Panc1 (cell line): ENCODE data around the gene MIER3.

Experiments used
- CTCF ChIP-seq: fragments of 450-650 bp; IDR thresholded peaks from 2 replicates; pipeline ENCODE4 v1.5.1; 2017; ENCODE audit warnings: mild to moderate bottlenecking
- POLR2AphosphoS5 ChIP-seq: IDR thresholded peaks from 2 replicates; pipeline ENCODE4 v1.6.1; 2012; ENCODE audit warnings: mild to moderate bottlenecking, low read depth, low read length, moderate library complexity
- SIN3A ChIP-seq: IDR thresholded peaks from 2 replicates; pipeline ENCODE4 v1.6.1; 2012; ENCODE audit warnings: low read depth, mild to moderate bottlenecking, low read length, moderate library complexity, borderline replicate concordance; ENCODE audit not compliant: insufficient read depth
- TCF7L2 ChIP-seq: IDR thresholded peaks from 2 replicates; pipeline ENCODE4 v1.6.1; 2011; ENCODE audit warnings: mild to moderate bottlenecking, low read depth, low read length, inconsistent platforms
- TF ChIP-seq, protein P1 (sequence below), 2 experiments: IDR thresholded peaks; 2 replicates each; pipeline ENCODE4 v1.6.1; 2011 to 2012; ENCODE audit warnings: low read depth in 2 of 2, control low read depth in 1 of 2, low read length in 1 of 2, mild to moderate bottlenecking in 1 of 2, moderate library complexity in 1 of 2; ENCODE audit not compliant: insufficient read depth in 1 of 2

DNA sequence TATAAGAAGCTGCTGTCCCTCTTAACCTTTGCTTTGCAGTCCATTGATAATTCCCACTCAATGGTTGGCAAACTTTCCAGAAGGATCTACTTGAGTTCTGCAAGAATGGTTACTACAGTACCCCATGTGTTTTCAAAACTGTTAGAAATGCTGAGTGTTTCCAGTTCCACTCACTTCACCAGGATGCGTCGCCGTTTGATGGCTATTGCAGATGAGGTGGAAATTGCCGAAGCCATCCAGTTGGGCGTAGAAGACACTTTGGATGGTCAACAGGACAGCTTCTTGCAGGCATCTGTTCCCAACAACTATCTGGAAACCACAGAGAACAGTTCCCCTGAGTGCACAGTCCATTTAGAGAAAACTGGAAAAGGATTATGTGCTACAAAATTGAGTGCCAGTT is 70.4 kb downstream of the MIER3 start:
- TF ChIP-seq CTCF (no peak), POLR2AphosphoS5 (no peak), TCF7L2 (no peak), SIN3A (no peak)
- TF ChIP-seq, protein P1, sequence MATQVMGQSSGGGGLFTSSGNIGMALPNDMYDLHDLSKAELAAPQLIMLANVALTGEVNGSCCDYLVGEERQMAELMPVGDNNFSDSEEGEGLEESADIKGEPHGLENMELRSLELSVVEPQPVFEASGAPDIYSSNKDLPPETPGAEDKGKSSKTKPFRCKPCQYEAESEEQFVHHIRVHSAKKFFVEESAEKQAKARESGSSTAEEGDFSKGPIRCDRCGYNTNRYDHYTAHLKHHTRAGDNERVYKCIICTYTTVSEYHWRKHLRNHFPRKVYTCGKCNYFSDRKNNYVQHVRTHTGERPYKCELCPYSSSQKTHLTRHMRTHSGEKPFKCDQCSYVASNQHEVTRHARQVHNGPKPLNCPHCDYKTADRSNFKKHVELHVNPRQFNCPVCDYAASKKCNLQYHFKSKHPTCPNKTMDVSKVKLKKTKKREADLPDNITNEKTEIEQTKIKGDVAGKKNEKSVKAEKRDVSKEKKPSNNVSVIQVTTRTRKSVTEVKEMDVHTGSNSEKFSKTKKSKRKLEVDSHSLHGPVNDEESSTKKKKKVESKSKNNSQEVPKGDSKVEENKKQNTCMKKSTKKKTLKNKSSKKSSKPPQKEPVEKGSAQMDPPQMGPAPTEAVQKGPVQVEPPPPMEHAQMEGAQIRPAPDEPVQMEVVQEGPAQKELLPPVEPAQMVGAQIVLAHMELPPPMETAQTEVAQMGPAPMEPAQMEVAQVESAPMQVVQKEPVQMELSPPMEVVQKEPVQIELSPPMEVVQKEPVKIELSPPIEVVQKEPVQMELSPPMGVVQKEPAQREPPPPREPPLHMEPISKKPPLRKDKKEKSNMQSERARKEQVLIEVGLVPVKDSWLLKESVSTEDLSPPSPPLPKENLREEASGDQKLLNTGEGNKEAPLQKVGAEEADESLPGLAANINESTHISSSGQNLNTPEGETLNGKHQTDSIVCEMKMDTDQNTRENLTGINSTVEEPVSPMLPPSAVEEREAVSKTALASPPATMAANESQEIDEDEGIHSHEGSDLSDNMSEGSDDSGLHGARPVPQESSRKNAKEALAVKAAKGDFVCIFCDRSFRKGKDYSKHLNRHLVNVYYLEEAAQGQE (IDR thresholded peaks at IDR 0.05; ENCODE audit: insufficient read depth in 1 of 2, low read depth in 2 of 2, low read length in 1 of 2): no peak
